GM19025 (cell line): ENCODE data around the gene IQCB1.
"Not testable (repeated sequence)": the region's sequence is repeated elsewhere in the genome, so short reads cannot be mapped to it uniquely, and the experiment has no call there.

Source experiments
- ATAC-seq: cut with Tn5 transposase; IDR thresholded peaks from one replicate; pipeline ENCODE4 v1.9.1; 2021; ENCODE audit warnings: mild to moderate bottlenecking, low read depth, moderate library complexity; ENCODE audit not compliant: unreplicated experiment

IQCB1 gene

GRCh38 chr3:121749276-121750086 is 85.4 kb downstream of the IQCB1 start, which contains the start of gene GOLGB1:
GOLGB1 (minus strand) TSS chr3:121749741; CDS start chr3:121730971, 18,770 bp downstream.
- peak; percentile 97 for ATAC-seq

- no peak for ATAC-seq
Observed at GRCh38 chr3:121748680-121749275, 86.1 kb downstream of the IQCB1 start.

DNA sequence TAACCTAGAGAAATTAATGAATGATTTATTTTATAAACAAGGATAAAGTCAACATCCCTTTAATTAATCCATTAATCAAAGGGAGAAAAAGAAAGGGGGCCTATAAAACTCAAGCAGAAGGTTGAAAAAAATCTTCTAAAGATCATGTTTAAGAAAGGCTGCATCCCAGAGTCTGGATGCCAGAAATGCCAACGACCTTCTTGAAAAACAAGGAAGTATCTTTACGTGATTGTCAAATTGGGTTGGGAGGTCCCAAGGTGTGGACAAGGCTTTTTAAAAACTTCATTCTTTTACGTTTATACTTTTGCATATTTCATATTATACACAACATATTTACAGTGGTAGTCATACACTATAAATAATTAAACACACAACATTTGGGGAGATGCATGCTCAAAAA is 86.9 kb downstream of the IQCB1 start:
- ATAC-seq = no peak

- ATAC-seq = not testable (repeated sequence)
Observed at GRCh38 chr3:121743106-121743505, 91.8 kb downstream of the IQCB1 start.

GRCh38 chr3:121740896-121741295 is 94.0 kb downstream of the IQCB1 start:
- ATAC-seq = no peak

DNA sequence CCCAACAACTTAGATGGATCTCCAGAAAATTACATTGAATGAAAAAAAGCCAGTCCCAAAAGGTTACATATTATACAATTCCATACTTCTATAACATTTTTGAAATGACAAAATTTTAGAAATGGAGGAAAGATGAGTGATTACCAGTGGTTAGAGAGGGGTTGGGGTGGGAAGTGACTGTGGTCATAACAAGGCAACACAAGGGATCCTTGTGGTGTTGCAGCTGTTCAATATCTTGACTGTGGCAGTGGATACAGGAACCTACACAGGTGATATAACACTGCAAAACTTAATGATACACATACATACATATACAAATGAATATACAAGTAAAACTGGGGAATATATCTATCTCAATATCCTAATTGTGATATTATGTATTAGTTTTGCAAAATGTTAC is 95.0 kb downstream of the IQCB1 start:
- ATAC-seq = no peak

DNA sequence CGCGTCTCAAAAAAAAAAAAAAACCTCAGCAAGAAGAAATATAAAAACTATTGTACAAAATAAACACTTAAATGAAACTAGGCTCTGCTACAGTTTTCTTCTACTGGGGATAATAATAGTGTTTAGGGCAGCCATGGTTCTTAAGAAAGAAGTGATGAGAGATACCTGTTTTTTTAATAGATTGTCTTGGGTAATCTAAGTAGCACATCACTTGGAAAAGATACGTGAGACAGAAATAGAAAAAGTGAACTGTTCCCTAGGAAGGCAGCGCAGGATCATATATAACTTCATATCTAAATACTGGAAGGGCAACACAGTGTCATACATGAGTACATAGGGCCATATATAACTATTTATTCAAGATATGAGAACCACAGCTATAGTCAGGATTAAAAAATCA is 97.2 kb downstream of the IQCB1 start:
- ATAC-seq = no peak

DNA sequence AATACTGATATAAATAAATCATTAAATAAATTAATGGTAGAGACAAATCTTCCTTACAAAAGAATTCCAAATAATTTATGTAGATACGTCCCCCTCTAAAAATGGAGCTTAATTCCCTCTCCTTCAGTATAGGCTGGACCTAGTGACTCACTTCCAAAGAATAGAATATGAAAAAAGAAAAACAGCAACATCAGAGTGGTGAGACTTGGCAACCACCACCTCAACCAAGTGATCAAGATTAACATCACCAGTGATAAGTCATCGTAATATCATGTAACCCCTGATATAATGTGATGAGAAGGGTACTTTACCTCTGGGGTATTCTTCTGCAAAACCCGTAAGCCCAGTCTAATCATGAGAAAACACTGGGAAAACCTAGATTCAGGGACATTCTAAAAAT is 98.7 kb downstream of the IQCB1 start:
- no peak for ATAC-seq

DNA sequence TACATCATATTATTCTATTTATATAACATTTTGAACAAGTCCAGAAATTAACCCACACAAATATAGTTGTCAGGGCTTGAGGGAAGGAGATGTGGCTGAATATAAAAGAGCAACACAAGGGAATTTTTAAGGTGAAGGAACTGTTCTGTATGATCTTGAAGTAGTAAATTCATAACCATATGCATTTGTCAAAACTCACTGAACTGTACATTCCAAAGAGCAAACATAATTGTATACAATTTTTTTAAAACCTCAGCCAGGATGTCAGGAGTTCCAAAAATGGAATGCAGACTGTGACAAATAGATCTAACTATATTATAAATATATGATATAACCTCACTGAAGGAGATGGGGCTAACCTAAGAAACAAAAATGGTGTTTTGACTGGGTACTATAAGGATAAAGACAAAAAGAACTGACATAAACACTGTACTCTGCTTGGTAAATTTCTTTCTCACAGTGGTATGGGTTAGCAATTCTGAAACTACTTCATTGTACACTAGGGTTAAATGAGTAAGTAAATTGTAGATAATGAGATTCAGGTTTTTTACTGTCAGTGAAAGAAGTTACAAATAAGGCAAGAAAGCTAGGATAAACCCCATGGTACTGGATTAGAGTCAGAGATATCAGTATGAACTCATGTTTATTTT is 99.7 kb downstream of the IQCB1 start:
- peak; percentile 89 for ATAC-seq

- no peak for ATAC-seq
Observed at GRCh38 chr3:121730940-121731687, 103.7 kb downstream of the IQCB1 start.

- peak; percentile 83 for ATAC-seq
Observed at GRCh38 chr3:121724130-121724529, 110.7 kb downstream of the IQCB1 start.

GRCh38 chr3:121723485-121723884 is 111.4 kb downstream of the IQCB1 start:
- ATAC-seq = no peak

- ATAC-seq = no peak
Observed at GRCh38 chr3:121722411-121722810, 112.4 kb downstream of the IQCB1 start.

DNA sequence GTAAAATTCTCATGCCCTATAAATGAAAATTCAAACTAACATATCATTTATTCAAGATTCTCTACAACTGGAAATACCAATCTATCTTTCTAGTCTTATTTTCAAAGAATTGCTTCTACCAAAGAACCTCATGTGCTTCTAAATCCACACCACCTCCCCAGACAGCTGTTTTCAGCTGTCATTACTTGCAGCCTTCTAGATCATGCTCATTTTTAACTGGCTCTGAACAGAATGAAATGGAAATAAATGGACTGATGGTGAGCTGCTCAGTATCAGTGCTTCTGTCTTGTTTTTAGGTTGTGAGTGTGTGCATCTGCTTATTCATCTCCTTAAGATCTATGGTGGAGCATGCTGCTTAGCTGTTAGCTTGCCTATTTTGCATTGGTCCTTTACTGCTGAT is 114.7 kb downstream of the IQCB1 start:
- no peak for ATAC-seq
